Liver (tissue), 9 donors: ENCODE measurements around the gene IFNG-AS1. TPM values are rescaled to one million over a fixed set of nuclear protein-coding genes. Genes with fewer than 3 reads are reported as not detected.

ENCODE experiments used
- DNase-seq: peaks from one replicate; pipeline ENCODE4 v3.0.0-alpha.2; 2017; ENCODE audit warnings: low spot score
- H3K27ac ChIP-seq, 2 donors: one replicate each; pipeline ENCODE4 v1.7.0; 2013; ENCODE audit warnings: inconsistent platforms in 2 of 2, low read length in 2 of 2, control low read depth in 1 of 2, low read depth in 1 of 2, mild to moderate bottlenecking in 1 of 2
- H3K27me3 ChIP-seq, 4 donors: one replicate each; pipeline versions ENCODE4 v1.6.1 to v1.7.0; 2013; ENCODE audit warnings: low read length in 3 of 4, inconsistent platforms in 1 of 4, mild to moderate bottlenecking in 1 of 4, moderate library complexity in 1 of 4; ENCODE audit not compliant: control insufficient read depth in 4 of 4, insufficient read depth in 4 of 4
- H3K36me3 ChIP-seq, 4 donors: one replicate each; pipeline versions ENCODE4 v1.6.1 to v1.7.0; 2013; ENCODE audit warnings: low read length in 3 of 4, mild to moderate bottlenecking in 3 of 4, low read depth in 1 of 4, moderate library complexity in 1 of 4; ENCODE audit not compliant: control insufficient read depth in 4 of 4, insufficient read depth in 3 of 4
- H3K4me1 ChIP-seq, 4 donors: one replicate each; pipeline versions ENCODE4 v1.6.1 to v1.7.0; 2013; ENCODE audit warnings: low read length in 3 of 4, mild to moderate bottlenecking in 3 of 4, moderate library complexity in 1 of 4; ENCODE audit not compliant: control insufficient read depth in 4 of 4, insufficient read depth in 4 of 4
- H3K4me3 ChIP-seq, 3 donors: one replicate each; pipeline versions ENCODE4 v1.6.1 to v1.7.0; 2013; ENCODE audit warnings: low read length in 3 of 3, control low read depth in 1 of 3, low read depth in 1 of 3, mild to moderate bottlenecking in 1 of 3
- H3K9ac ChIP-seq, 2 donors: one replicate each; pipeline ENCODE4 v1.7.0; 2013; ENCODE audit warnings: low read length in 2 of 2, mild to moderate bottlenecking in 2 of 2, moderate library complexity in 2 of 2, control low read depth in 1 of 2, low read depth in 1 of 2
- H3K9me3 ChIP-seq, 4 donors: one replicate each; pipeline versions ENCODE4 v1.6.1 to v1.7.0; 2013; ENCODE audit warnings: low read length in 3 of 4; ENCODE audit not compliant: control insufficient read depth in 4 of 4
- ATF3 ChIP-seq: IDR thresholded peaks from 2 replicates; pipeline ENCODE4 v1.6.1; 2016; ENCODE audit warnings: antibody characterized with exemption
- CTCF ChIP-seq: fragments of 150-350 bp; IDR thresholded peaks from 2 replicates; pipeline ENCODE4 v1.5.1; 2017; ENCODE audit warnings: improper control_type of control experiment, low read depth, low read length; ENCODE audit not compliant: missing input control
- EGR1 ChIP-seq, 2 donors: IDR thresholded peaks; 2 replicates each; pipeline ENCODE4 v1.6.1; 2016 to 2018; ENCODE audit warnings: antibody characterized with exemption in 2 of 2, low read depth in 2 of 2
- FOXA1 ChIP-seq: IDR thresholded peaks from 2 replicates; pipeline ENCODE4 v1.6.1; 2016; ENCODE audit warnings: antibody characterized with exemption
- FOXA2 ChIP-seq: IDR thresholded peaks from 2 replicates; pipeline ENCODE4 v1.6.1; 2016; ENCODE audit warnings: antibody characterized with exemption
- GABPA ChIP-seq, 2 donors: IDR thresholded peaks in 1 of 2; conservative IDR thresholded peaks in 1 of 2; 2 replicates each; pipeline ENCODE4 v1.6.1; 2016; ENCODE audit warnings: antibody characterized with exemption in 2 of 2, mild to moderate bottlenecking in 1 of 2, moderate library complexity in 1 of 2
- HNF4A ChIP-seq, 2 donors: conservative IDR thresholded peaks; 2 replicates each; pipeline ENCODE4 v1.6.1; 2016; ENCODE audit warnings: antibody characterized with exemption in 2 of 2, mild to moderate bottlenecking in 2 of 2
- HNF4G ChIP-seq: IDR thresholded peaks from 2 replicates; pipeline ENCODE4 v1.6.1; 2016; ENCODE audit warnings: antibody characterized with exemption
- JUND ChIP-seq, 2 donors: IDR thresholded peaks; 2 replicates each; pipeline ENCODE4 v1.6.1; 2016; ENCODE audit warnings: antibody characterized with exemption in 2 of 2
- MAX ChIP-seq: IDR thresholded peaks from 2 replicates; pipeline ENCODE4 v1.6.1; 2016; ENCODE audit warnings: antibody characterized with exemption
- NR2F2 ChIP-seq: IDR thresholded peaks from 2 replicates; pipeline ENCODE4 v1.6.1; 2016; ENCODE audit warnings: antibody characterized with exemption
- RAD21 ChIP-seq, 2 donors: IDR thresholded peaks; 2 replicates each; pipeline ENCODE4 v1.6.1; 2016; ENCODE audit warnings: antibody characterized with exemption in 2 of 2, mild to moderate bottlenecking in 2 of 2
- REST ChIP-seq: IDR thresholded peaks from 2 replicates; pipeline ENCODE4 v1.6.1; 2016; ENCODE audit warnings: antibody characterized with exemption, mild to moderate bottlenecking
- RXRA ChIP-seq, 2 donors: IDR thresholded peaks; 2 replicates each; pipeline ENCODE4 v1.6.1; 2017 to 2018; ENCODE audit warnings: antibody characterized with exemption in 2 of 2, mild to moderate bottlenecking in 1 of 2
- SP1 ChIP-seq: IDR thresholded peaks from 2 replicates; pipeline ENCODE4 v1.6.1; 2018; ENCODE audit warnings: antibody characterized with exemption, mild to moderate bottlenecking
- TAF1 ChIP-seq: conservative IDR thresholded peaks from 2 replicates; pipeline ENCODE4 v1.6.1; 2016; ENCODE audit warnings: antibody characterized with exemption, mild to moderate bottlenecking
- YY1 ChIP-seq: IDR thresholded peaks from 2 replicates; pipeline ENCODE4 v1.6.1; 2016; ENCODE audit warnings: antibody characterized with exemption, mild to moderate bottlenecking
- ZBTB33 ChIP-seq: IDR thresholded peaks from 2 replicates; pipeline ENCODE4 v1.6.1; 2016; ENCODE audit warnings: antibody characterized with exemption
- WGBS: extraction: QIAGEN DNeasy Blood & Tissue Kit; methylation state at CpG from one replicate; pipeline ENCODE4 v1.1.7; 2013; 5-methylcytosine and 5-hydroxymethylcytosine counted together
- polyA plus RNA-seq, 2 donors: library from polyadenylated mRNA; stranded (reverse) in 1 of 2; unstranded in 1 of 2; fragments of 200-250 nt in 1 of 2; fragments of >200 nt in 1 of 2; fragmentation: Nextera tagmentation in 1 of 2; extraction: Ambion mirVana in 1 of 2; gene quantifications; one replicate each; pipeline versions ENCODE4 v1.2.1 to v1.2.3, GENCODE V29; 2013 to 2015
- total RNA-seq, 2 donors: library from RNA; depleted of rRNA; stranded (reverse); fragments of >200 nt; gene quantifications; one replicate each; pipeline ENCODE4 v1.2.3, GENCODE V29; 2014
- donor health status: healthy.
- donor health status: healthy.
- donor health status: healthy.
- donor health status: healthy.
- donor health status: healthy.

The IFNG-AS1 gene
- total and polyA plus RNA-seq, 4 donors = 0.24 to 1.0 TPM; not detected in 2

GRCh38 chr12:68065163-68065562, 75.9 kb downstream of the IFNG-AS1 start:
- H3K27me3 ChIP-seq = peaks cover 0 to 3% (median 0%) of the 10 kb centered on the region in 4 donors
- no peak overlapping the region for H3K9ac ChIP-seq
- H3K27ac ChIP-seq = no peak overlapping the region
- no peak for DNase-seq
- H3K9me3 ChIP-seq = peaks cover 0 to 27% (median 3%) of the 10 kb centered on the region in 4 donors
- H3K36me3 ChIP-seq = no peaks in the 10 kb centered on the region
- no peak overlapping the region for H3K4me3 ChIP-seq
- no peaks in the 10 kb centered on the region for H3K4me1 ChIP-seq
- 86% methylated on average over 1 of the region's 1 CpG for WGBS
- TF ChIP-seq ZBTB33 = no peak
- TF ChIP-seq MAX = no peak
- no peak for TF ChIP-seq FOXA1
- no peak for TF ChIP-seq GABPA (IDR thresholded peaks at IDR 0.05 in 1 of 2, conservative IDR thresholded peaks at IDR 0.05 in 1 of 2)
- TF ChIP-seq REST = no peak
- TF ChIP-seq EGR1 (IDR thresholded peaks at IDR 0.05; ENCODE audit: low read depth in 2 of 2) = no peak
- no peak for TF ChIP-seq HNF4G
- TF ChIP-seq RXRA (IDR thresholded peaks at IDR 0.05) = no peak
- no peak for TF ChIP-seq JUND (IDR thresholded peaks at IDR 0.05)
- no peak for TF ChIP-seq CTCF
- no peak for TF ChIP-seq ATF3
- TF ChIP-seq YY1 = no peak
- TF ChIP-seq SP1 = no peak
- TF ChIP-seq TAF1 = no peak
- no peak for TF ChIP-seq NR2F2
- no peak for TF ChIP-seq RAD21 (IDR thresholded peaks at IDR 0.05)
- no peak for TF ChIP-seq HNF4A (conservative IDR thresholded peaks at IDR 0.05)
- TF ChIP-seq FOXA2 = no peak
